Putamen (tissue), 1 donor: Measurements from ENCODE around the gene SYT14.
"Not testable (repeated sequence)": the region's sequence is repeated elsewhere in the genome, so short reads cannot be mapped to it uniquely, and the experiment has no call there.

Experiments
- DNase-seq: peaks from one replicate; pipeline ENCODE4 v3.0.0-alpha.2; 2016; ENCODE audit warnings: low spot score

The SYT14 gene

DNA sequence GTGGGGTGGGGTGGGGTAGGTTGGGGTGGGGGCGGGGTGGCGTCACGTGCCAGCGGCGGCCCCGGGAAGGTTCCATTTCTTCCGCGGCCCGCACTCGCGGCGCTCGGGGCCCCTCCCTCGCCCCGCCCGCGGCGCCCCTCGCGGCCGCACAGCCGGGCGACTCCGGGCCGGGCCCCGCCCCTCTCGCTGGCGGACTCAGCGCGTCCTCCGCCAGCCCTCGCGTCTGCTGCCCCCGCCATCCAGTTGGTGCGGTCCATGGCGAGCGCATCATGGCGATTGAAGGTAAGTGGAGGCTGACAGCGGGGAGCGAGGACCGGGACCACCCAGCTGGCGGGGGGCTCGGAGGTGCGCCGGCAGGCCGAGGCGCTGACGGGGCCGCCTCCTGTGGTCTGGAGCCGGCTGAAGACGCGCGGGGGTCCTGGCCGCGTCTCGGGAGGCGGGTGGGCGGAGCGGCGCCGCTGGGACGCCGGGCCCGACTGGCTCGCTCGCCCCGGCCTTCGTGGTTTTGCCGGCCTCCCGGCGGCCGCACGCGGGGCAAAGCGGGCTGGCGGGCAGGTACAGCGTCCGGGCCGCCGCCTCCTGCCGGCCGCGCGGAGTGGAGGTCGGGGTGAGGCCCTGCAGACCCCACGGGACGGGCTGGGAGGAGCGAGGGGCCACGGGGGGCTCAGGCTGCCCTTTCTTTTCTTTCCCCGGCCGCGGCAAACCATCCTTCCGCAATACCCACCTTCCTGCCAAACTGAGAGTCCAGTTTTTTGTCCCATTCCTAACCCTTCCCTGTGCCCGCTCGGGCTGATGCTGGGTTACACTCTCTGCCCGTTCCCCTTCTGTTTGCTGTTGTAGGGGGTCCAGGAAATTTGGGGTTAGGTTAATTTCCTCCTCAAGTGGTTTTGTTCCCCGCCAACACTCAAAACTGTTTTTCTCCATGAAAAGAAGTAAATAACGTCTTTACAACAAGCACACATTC is at the start of gene SYT14:
Gene SYT14 (plus strand): TSS at position 222 of the 964 bp plus-strand sequence. CDS start 48 bp downstream, at position 270.
- DNase-seq = peak; percentile 34

DNA sequence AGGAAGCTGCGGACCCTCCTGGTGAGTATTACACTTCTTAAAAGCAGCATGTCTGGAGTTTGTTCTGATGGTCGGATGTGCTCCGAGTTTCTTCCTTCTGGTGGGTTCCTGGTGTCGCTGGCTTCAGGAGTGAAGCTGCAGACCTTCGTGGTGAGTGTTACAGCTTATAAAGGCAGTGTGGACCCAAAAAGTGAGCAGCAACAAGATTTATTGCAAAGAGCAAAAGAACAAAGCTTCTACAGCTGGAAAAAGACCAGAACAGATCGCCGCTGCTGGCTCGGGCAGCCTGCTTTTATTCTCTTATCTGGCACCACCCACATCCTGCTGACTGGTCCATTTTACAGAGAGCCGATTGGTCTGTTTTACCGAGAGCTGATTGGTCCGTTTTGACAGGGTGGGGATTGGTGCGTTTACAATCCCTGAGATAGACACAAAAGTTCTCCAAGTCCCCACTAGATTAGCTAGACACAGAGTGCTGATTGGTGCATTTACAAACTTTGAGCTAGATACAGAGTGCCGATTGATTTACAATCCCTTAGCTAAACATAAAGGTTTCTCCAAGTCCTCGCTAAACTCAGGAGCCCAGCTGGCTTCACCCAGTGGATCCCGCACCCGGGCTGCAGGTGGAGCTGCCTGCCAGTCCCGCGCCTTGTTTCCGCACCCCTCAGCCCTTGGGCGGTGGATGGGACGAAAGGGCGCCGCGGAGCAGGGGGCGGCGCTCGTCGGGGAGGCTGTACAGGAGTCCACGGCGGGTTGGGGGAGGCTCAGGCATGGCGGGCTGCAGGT is 49.5 kb upstream of the SYT14 start:
- DNase-seq = not testable (repeated sequence)

GRCh38 chr1:209889077-209889418 is 49.0 kb upstream of the SYT14 start:
- DNase-seq = no peak

GRCh38 chr1:209890641-209891330 is 47.2 kb upstream of the SYT14 start:
- no peak for DNase-seq

DNA sequence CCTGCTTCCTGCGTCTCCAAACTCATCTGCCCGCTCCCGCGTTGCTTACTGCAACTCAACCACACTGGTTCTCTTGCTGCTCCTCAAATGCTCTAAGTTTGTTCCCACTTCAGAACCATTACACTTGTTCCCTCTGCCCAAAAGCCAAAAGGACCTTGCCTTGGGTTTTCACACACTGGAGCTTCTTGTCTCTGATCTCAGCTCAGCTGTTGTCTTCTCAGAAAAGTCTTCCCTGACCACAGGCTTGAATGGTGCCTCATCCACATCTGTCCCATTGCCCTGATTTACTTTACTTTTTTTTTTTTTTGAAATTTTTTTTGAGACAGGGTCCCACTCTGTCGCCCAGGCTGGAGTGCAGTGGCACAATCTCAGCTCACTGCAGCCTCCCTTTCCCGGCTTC is 44.3 kb upstream of the SYT14 start:
- no peak for DNase-seq

DNA sequence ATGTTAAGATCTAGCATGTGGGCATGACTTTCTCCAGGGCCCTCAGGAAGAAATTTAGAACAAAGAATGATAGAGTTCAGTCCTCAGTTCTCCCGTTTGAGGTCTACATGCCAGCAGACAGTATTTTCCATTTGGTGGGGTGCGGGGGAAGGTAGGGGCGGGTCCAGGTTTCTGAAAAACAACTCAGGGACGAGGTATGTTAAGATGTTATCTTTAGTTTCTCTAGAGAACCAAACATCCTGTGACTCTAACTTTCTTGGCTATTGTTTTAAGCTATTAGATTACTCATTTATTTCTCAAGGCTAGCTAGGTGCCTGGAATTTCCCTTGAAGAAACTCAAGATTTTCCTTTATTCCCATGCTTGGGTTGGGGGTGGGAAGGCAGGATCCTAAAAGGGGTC is 42.3 kb upstream of the SYT14 start:
- DNase-seq = no peak

- no peak for DNase-seq
Measured at GRCh38 chr1:209896346-209896745, 41.7 kb upstream of the SYT14 start.

GRCh38 chr1:209898271-209898670 is 39.7 kb upstream of the SYT14 start:
- not testable (repeated sequence) for DNase-seq

GRCh38 chr1:209898851-209899250 is 39.2 kb upstream of the SYT14 start:
- DNase-seq = not testable (repeated sequence)

DNA sequence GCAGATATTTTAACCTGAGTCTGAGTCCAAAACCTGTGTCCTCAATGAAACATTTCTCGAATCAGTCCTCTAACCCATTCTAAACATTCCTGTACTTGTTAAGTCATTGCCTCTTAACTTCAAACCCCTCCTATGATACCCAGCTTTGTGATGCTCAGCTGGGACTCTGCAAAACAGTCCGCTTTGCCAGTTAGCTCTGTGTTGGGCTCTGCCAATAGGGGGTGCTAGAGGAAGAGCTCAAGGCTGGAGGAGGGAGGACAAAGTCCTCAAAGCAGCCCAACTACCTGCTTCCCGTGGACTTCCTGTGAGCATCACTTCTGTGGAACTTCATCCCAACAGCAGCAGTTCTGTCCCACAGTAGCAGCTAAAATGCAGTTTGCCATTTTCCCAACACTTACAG is 38.1 kb upstream of the SYT14 start:
- no peak for DNase-seq

- no peak for DNase-seq
Measured at GRCh38 chr1:209900734-209901133, 37.3 kb upstream of the SYT14 start.

GRCh38 chr1:209901211-209901610 is 36.8 kb upstream of the SYT14 start:
- DNase-seq = no peak

- DNase-seq = not testable (repeated sequence)
Measured at GRCh38 chr1:209904774-209905173, 33.2 kb upstream of the SYT14 start.

- DNase-seq = no peak
Measured at GRCh38 chr1:209911746-209912145, 26.3 kb upstream of the SYT14 start.

- no peak for DNase-seq
Measured at GRCh38 chr1:209912306-209912705, 25.7 kb upstream of the SYT14 start.

- DNase-seq = not testable (repeated sequence)
Measured at GRCh38 chr1:209919637-209920036, 18.4 kb upstream of the SYT14 start.

DNA sequence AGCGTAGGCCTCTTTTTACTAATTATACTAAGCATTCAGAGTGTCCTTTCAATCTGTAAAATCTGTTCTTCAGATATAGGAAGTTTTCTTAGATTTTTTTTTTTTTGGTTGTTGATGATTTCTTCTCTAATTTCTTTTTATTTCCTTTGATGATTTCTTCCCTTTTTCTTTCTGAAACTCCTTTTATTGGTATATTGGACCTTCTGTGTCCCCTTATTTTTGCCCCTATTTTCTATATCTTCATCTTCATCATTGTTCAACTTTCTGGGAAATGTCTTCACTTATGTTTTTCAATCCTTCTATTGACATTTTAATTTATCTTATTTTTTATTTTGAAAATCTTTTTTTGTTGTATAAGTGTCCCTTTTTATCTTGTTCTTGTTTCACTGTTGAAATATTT is 17.2 kb upstream of the SYT14 start:
- no peak for DNase-seq

GRCh38 chr1:209924390-209924789 is 13.6 kb upstream of the SYT14 start:
- DNase-seq = no peak

DNA sequence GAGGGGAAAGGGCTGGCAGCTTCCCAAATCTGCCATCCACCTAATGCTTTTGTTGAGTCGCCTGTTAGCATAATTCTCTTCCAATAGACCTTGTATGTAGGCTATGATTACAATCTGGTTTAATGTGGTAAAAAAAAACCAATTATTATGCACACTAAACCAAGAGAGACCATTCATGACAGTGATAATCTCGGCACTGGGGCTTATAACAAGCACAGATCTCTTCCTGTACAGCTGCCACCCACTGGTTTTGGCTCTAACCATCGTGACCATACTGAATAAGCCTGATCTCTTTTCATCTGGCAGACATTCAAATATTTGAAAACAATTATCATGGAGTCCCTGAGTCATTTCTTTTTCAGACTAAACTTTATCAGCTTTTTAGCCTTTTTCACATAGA is 12.0 kb upstream of the SYT14 start:
- DNase-seq = no peak

DNA sequence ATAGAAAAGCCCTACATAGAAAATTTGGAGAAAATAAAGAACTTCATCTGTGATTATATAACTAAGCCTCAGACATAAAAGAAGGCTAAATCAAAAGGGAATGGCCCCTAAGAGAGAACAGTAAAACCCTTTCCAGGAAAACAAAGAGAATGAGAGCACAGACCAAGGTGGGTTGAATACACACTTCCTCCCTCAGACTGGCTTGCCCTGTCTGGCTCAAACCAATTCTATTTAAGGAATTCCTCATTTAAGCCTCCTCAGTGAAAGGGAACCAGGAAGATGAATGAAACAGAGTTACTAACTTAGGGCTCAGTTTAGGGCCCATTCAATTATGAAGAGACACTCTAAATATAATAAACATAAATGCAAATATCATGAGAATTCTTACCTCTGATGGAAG is 10.6 kb upstream of the SYT14 start:
- DNase-seq = no peak

DNA sequence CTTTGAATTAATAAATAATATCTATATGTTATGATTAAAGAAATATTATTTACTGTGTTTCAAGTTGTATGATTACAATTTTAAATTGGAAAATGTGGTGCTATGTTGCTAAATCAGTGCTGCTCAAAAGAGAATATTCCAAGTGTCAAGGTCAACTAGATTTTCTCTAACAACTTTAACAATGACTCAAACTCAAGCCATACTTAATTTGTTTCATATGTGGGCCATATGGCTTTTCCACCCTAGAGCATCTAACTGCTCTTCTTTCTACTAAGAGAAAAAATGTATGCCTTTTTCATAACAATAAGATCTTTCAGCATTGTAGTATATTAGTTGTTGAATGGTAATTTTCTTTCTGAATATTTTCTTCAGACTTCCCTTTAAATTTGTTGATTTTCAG is 8.3 kb upstream of the SYT14 start:
- no peak for DNase-seq

- no peak for DNase-seq
Measured at GRCh38 chr1:209931141-209931540, 6.9 kb upstream of the SYT14 start.
